BE2C (cell line): ENCODE results near the gene MT1M.
"Not testable (repeated sequence)": the region's sequence is repeated elsewhere in the genome, so short reads cannot be mapped to it uniquely, and the experiment has no call there.

Experiments
- DNase-seq: peaks from one replicate; pipeline ENCODE4 v3.0.0-alpha.2; 2020
- H3K27me3 ChIP-seq: fragments of 250-450 bp; sonication (Bioruptor Pico); 2 replicates; pipeline ENCODE4 v1.5.1; 2020; ENCODE audit warnings: mild to moderate bottlenecking
- H3K36me3 ChIP-seq: fragments of 250-450 bp; sonication (Bioruptor Pico); 2 replicates; pipeline ENCODE4 v1.5.1; 2020; ENCODE audit warnings: mild to moderate bottlenecking
- H3K4me1 ChIP-seq: fragments of 250-450 bp; sonication (Bioruptor Pico); 2 replicates; pipeline ENCODE4 v1.5.1; 2020
- H3K4me3 ChIP-seq: 2 replicates; pipeline ENCODE4 v1.5.1; 2011; ENCODE audit warnings: low read depth, low read length
- H3K9me3 ChIP-seq: fragments of 250-450 bp; sonication (Bioruptor Pico); 2 replicates; pipeline ENCODE4 v1.5.1; 2020
- TF ChIP-seq, protein P1 (sequence below): IDR thresholded peaks from 2 replicates; pipeline ENCODE4 v1.5.1; 2012; ENCODE audit warnings: mild to moderate bottlenecking, low read depth, low read length

MT1M gene

DNA sequence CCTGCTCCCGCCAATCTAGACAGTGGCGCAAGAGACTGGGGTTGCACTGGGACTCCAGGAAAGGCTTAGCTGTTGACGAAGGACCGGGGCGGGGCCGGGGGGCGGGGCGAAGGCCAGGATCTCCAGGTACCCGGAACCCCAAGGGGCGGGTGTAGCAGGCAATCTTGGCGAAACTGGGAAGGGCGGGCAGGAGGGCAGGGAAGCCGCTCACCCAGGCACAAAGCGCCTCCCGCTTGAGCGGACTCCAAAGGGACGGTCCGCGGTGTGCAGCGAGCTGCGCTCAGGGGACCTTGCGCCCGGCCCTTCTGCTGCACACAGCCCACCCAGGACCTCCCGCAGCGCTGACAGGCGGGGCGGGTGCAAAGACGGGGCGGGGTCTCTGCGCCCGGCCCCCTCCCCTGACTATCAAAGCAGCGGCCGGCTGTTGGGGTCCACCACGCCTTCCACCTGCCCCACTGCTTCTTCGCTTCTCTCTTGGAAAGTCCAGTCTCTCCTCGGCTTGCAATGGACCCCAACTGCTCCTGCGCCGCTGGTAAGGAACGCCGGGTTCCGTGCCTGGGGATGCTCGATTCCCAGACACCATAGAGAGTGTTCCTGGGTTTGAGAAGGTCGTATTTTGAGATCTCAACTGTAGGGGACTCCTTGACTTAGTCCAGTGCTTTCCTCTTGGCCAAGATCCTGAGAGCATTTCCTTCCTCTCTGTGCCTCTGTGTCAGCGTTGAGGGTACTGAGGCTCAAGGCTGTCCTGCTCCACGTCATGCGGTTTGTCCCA, 25.3 kb downstream of the MT1M start, which contains the start of gene MT1F:
TSS of gene MT1F (plus strand) at position 405 of the 772 bp plus-strand sequence. CDS start at position 505, 100 bp downstream.
- H3K4me1 ChIP-seq, result no peaks in the 10 kb centered on the region
- TF ChIP-seq, protein P1, sequence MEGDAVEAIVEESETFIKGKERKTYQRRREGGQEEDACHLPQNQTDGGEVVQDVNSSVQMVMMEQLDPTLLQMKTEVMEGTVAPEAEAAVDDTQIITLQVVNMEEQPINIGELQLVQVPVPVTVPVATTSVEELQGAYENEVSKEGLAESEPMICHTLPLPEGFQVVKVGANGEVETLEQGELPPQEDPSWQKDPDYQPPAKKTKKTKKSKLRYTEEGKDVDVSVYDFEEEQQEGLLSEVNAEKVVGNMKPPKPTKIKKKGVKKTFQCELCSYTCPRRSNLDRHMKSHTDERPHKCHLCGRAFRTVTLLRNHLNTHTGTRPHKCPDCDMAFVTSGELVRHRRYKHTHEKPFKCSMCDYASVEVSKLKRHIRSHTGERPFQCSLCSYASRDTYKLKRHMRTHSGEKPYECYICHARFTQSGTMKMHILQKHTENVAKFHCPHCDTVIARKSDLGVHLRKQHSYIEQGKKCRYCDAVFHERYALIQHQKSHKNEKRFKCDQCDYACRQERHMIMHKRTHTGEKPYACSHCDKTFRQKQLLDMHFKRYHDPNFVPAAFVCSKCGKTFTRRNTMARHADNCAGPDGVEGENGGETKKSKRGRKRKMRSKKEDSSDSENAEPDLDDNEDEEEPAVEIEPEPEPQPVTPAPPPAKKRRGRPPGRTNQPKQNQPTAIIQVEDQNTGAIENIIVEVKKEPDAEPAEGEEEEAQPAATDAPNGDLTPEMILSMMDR, result no peak
- H3K4me3 ChIP-seq, result peak within 1 kb of the TSS; percentile 38
- DNase-seq, result peak; percentile 40
- no peaks in the 10 kb centered on the region for H3K36me3 ChIP-seq
- no peaks in the 10 kb centered on the region for H3K9me3 ChIP-seq
- H3K27me3 ChIP-seq, result peaks cover 52% of the 10 kb centered on the region

DNA sequence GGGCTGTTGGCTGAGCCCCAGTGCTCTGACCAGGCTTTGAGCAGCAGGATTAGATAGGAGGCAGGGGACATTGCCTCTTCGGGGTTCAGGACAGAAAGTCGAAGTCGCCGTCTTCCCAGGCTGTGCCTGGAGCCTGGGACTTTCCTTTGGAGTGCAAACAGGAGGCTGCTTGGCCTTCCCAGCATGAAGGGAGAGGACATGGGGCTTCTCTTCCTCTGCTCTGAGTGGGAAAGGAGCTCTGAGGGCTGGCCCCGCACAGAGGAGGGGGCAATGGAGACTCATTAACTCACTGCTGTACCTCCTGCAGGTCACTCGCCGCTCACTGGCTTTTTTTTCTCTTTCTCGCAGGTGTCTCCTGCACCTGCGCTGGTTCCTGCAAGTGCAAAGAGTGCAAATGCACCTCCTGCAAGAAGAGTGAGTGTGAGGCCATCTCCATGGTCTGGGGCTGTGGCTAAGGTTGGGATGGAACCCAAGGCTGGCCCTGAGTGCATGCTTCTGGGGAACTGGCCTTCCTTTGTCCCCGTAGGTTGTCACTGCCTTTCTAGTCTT, 25.9 kb downstream of the MT1M start:
- Histone ChIP-seq H3K4me3 (no peak overlapping the region; the same call in 1 of the 2 replicates), H3K27me3 (peaks cover 58% of the 10 kb centered on the region), H3K36me3 (no peaks in the 10 kb centered on the region), H3K9me3 (no peaks in the 10 kb centered on the region), H3K4me1 (no peaks in the 10 kb centered on the region)
- TF ChIP-seq, protein P1, result no peak
- DNase-seq, result no peak

- TF ChIP-seq, protein P1, result no peak
- DNase-seq, result no peak
- H3K36me3 ChIP-seq, result no peaks in the 10 kb centered on the region
- no peaks in the 10 kb centered on the region for H3K9me3 ChIP-seq
- H3K4me3 ChIP-seq, result no peak overlapping the region; the same call in 1 of the 2 replicates
- H3K27me3 ChIP-seq, result peaks cover 92% of the 10 kb centered on the region
- H3K4me1 ChIP-seq, result no peaks in the 10 kb centered on the region
Measured at GRCh38 chr16:56662357-56663354, 30.2 kb downstream of the MT1M start.

DNA sequence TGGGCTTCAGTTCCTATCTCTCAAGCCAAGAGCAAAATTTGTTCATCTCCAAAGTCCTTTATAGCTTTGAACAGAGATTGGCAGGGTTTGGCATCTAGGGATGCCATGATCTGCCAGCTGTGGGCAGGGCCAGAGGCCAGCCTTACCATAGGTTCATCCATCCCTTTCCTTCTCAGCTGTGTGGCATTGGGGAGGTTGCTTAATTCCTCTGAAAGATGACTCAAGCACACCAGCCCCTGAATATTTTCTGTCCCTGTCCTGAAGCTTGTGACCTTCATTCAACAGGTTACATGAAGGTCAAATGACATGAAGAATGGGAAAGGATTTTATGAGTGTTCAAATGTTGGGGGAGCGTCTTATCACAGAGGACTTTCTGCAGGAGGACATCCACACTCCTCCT, 32.0 kb downstream of the MT1M start:
- no peaks in the 10 kb centered on the region for H3K36me3 ChIP-seq
- H3K9me3 ChIP-seq, result no peaks in the 10 kb centered on the region
- DNase-seq, result no peak
- H3K4me3 ChIP-seq, result no peak overlapping the region
- TF ChIP-seq, protein P1, result no peak
- H3K27me3 ChIP-seq, result peaks cover 93% of the 10 kb centered on the region
- H3K4me1 ChIP-seq, result no peaks in the 10 kb centered on the region

DNA sequence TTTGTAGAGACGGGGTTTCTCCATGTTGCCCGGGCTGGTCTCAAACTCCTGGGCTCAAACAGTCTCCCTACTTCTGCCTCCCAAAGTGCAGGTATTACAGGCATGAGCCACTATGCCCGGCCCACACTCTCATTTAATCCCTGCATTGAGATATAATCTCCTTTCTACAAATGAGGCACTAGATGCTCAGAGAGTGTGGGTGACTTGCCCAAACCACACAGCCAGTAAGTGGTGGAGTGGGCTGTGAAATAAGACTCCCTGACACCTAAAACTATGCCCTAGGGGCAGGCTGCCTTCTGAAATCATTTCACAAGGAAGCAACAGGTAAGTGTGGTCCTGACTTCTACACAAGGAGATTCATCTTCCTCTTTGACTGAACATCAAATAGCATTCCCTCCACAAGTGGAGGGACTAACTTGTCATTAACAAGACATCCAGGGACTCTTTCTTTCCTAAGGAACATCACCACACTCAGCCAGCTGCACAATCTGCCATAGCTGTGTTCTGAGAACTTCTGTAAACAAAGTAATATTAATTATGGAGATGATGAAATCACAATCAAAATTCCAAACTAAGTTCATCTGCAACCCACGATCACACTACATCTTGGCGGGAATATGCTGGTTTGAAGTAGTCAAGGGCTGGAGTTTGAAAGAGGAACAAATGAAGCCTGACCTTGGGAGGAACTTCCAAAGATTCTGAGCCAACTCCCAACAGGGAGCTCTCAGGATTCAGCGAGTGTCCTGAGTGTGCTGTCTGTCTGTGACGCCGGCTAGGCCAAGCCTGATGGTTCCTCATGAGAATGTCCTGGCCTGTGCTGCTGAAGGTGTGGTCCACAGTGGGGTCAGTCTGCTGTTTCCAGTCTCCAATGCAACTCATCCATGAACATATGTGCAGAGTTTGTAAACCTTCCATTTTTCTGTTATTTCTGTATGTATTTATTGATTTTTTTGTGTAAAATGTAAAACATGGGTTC, 33.1 kb downstream of the MT1M start:
- not testable (repeated sequence) for H3K36me3 ChIP-seq, H3K4me3 ChIP-seq, H3K4me1 ChIP-seq, DNase-seq, H3K9me3 ChIP-seq
- peaks cover 93% of the 10 kb centered on the region for H3K27me3 ChIP-seq
